DMS53 treated with DMSO at 0.1 percent for 48 hours (cell line): ENCODE results near the gene DUSP23.

Source experiments
- DNase-seq: peaks from one replicate; lab custom pipeline; 2025; ENCODE audit not compliant: unreplicated experiment; lab: John Stamatoyannopoulos, UW

Gene DUSP23

GRCh38 chr1:159780583-159781582 lies at the start of gene DUSP23:
DUSP23 (plus strand) TSS chr1:159780962; CDS start chr1:159781101, 139 bp downstream.
- peak; percentile 97 for DNase-seq

- DNase-seq = no peak
Measured at GRCh38 chr1:159737238-159737916, 43.4 kb upstream of the DUSP23 start.

DNA sequence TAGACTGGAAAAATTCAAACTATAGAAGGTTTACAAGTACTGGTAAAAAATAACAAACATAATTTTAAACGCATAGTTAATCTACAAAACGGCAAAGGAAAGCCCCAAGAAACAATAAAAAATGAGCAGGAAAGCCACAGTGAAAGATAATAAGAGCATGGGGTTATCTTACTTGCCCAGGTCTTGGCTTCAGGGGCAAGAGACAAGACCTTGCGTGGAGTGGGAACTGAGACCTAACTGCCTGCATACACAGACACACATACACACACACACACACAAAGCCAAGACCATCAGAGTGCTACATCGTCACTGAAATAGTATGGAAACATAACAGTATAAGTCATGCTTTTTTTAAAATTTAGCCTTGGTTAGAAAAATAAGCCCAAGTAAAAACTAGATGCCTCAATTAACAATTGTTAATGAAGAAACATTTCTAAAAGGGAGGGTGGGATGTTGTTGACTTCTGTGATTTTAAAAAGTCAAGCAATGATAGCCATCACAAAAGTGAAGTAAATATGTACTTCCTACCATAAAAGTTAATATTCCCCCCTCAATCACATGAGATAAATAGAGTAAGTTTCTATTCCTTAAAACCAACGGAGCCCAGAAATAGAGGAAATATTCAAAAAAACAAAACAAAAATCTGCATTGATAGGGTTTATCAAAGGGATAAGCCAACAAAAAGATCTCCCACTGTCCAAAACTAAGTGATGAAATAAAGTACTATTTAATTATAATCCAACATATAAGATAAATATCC lies 36.9 kb upstream of the DUSP23 start:
- DNase-seq = no peak

- no peak for DNase-seq
Measured at GRCh38 chr1:159746666-159747065, 34.1 kb upstream of the DUSP23 start.

DNA sequence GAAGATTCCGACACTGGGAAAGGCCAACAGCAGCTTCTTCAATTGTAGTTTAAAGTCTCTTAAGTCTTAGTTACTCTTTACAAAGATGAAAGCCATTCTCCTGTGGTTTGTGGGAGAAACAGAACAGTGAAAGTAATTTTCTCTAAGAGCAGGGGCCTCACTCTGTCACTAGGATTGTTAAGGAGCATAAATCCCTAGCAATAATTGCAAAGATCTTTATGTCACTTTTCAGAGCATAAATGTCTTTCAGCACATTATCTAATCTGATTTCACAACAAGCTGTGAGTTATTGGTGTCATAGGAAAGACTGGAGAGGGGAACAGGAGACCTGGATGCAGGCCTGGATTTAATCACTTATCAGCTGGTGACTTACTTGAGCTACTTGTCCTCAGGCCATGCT lies 32.4 kb upstream of the DUSP23 start:
- DNase-seq = no peak

GRCh38 chr1:159749630-159750029 lies 31.1 kb upstream of the DUSP23 start:
- DNase-seq = no peak

DNA sequence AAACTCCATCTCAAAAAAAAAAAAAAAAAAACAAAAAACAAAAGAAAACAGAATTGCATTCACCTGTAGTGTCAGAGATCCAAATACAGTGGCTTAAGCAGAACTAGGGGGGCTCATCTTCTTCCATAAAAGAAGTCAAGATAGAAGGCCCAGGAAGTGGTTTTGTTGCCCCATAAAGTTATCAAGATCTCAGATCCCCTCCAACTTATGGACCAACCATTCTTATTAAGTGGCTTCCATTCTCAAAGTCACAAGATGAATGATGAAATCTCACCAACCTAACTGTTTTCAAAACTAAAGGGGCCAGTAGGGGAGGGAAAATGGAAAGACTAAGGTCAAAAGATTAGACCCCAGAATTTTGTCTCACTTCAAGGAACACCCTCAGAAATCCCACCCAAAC lies 30.1 kb upstream of the DUSP23 start:
- no peak for DNase-seq

GRCh38 chr1:159751031-159751430 lies 29.7 kb upstream of the DUSP23 start:
- DNase-seq = peak; percentile 6

DNA sequence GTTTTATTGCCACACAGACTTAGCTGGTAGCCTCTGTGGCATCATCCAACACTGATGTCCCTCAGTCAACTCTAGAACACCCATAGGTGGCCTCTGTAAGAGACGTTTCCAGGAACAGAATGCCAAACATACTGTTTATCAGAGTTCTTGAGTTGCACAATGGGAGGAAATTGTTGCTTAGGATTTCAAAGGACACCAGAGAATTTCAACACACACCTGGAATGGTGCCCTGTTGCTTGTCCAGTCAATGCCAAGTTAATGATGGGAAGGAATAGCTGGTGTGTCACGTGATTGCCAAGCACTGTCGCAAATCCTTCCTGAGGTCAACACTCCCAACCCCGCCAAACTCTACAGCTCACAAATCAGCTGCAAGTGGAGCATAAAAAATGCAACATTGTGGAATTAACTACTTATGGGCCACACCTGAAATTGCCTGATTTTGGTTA lies 28.6 kb upstream of the DUSP23 start:
- DNase-seq = no peak

DNA sequence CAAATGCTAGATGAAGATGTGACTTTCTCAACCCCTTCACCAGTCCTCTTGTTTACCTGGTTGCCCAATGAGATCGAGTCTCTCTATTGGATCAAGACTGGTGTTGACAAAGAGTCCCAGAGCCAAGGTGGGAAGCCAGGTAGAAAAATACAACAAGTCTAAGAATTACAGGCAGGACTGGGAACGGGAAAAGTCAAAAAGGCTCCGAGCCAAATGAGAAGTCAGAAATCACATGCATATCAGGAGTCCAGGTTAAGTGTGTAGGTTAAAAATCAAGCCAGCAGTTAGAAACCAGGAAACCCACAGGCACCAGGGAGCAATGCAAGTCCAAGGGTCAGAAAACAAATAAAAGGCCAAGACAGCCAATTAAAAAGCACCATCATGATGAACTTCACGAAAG lies 27.4 kb upstream of the DUSP23 start:
- no peak for DNase-seq

DNA sequence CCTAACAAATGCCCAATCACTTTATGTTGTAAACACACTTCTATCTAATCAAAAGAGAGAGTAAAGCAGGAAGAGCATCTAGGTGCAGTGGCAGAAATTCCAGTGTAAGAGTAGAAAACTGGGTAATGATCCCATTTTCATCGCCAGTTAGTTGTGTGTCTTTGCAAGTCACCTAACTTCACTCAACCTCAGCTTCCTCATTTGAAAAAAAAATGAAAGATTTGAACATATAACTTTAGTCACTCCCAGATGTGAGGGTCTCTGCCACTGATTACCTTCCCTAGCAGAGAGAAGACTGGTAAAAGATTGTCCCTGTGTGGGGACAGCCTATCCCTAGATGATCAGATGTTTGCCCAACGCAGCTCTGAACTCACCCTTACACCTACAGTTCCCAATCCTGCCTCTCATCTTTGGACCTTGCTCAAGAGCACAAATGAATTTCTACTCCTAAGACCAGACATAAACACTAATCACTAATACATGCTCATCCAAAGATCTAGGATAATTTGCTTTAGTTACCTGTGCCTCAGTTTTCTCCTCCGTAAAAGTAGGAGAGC lies 25.2 kb upstream of the DUSP23 start:
- DNase-seq = no peak

DNA sequence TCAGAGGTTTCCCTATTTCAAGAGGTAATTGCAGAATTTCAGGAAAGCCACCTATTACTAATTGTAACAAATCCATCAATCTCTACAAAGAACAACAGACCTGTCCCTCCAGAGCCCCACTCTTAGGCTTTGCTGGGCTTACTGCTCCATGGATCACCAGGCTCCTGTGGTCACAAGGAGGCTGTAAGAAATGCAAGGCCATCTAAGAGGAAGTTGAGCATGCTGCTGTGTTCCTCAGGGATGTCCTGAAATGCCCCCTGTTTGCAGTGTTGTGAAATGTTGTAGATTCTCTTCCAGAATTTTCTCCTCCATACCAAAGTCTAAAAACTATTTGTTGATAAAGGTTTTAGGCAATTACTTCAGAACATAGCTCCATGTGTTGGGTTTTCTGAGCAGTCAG lies 24.4 kb upstream of the DUSP23 start:
- DNase-seq = no peak

GRCh38 chr1:159763686-159764085 lies 17.1 kb upstream of the DUSP23 start:
- no peak for DNase-seq

- no peak for DNase-seq
Measured at GRCh38 chr1:159765806-159766205, 15.0 kb upstream of the DUSP23 start.

DNA sequence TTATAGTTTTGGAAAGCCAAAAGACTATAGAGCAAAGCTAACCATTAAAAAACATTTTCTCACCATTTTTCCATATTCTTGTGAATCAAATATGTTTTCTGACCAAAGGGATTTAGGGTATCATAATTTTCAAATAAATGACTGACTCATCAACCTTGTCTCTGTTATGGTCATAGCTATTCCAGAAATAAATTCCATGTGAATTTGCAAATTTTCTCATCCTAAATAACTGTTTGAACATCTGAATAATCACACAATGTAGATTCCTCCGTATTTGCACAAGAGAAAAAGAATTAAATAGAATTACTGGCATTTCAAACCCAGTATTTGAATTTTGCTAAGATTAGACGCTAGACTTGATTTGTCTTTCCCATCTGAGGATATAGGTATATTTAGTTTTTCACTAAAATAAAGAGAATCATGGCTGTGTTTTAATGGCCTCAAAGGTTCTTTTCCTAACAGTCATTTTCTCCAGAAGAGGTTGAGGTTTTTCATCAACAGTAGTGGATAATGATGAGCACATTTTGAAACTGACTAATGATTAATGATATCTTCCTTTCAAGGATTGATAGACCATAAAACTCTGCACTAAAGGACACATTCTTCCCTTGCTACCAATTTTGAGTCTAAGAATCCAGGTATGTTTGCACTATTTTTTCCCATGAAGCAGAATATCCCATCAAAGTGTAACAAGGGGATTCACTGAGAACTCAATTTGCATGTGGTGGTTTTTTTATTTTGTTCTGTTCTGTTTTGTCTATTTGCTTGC lies 9.5 kb upstream of the DUSP23 start:
- no peak for DNase-seq

DNA sequence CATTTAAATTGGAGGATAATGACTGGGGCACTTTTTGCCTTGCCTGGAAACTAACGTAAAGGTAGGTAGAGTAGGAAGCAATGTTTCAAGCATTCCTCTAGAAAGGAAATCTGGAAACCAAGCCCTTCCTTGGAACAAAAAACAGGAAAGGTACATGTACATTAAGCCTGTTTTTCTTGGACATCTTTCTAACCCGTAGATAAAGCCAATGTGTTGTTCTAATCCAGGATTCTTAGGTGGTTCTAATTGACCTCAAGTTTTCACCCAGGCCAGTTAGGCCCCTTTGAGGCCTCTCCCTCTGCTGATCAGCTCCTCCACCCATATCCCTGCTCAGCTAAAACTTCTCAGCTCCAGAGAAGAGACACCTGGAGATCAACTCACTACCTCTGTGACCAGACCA lies 6.3 kb upstream of the DUSP23 start:
- DNase-seq = no peak

GRCh38 chr1:159775716-159776115 lies 5.0 kb upstream of the DUSP23 start:
- DNase-seq = no peak

DNA sequence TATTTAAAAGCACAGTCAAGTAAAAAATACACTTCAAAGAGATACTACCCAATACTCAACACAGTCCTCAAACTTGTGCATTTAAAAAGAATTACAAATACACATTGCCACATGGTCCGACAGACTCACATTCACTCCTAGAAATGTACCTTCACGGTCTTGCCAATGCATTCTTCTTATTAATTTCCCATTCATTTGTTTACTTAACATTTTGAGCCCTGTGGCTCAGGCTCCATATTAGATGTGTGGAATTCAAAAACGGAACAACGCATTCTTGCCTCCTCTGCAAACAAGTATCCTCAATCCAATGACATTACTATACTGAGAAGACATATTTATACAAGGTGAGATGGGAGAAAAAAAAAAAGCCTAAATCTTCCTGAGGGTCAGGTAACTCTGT lies 2.5 kb upstream of the DUSP23 start:
- DNase-seq = no peak

GRCh38 chr1:159779403-159779851 lies 1.3 kb upstream of the DUSP23 start:
- DNase-seq = no peak

DNA sequence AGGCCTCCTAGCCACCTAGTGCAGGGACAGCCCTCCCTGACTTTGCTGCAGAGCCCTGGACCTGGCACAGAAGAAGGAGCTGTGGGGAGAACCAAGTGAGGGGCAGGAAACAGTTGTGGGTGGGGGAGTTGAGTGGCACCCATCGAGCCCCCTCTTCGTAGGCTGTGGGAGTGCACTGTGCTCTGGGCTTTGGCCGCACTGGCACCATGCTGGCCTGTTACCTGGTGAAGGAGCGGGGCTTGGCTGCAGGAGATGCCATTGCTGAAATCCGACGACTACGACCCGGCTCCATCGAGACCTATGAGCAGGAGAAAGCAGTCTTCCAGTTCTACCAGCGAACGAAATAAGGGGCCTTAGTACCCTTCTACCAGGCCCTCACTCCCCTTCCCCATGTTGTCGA lies 1.2 kb downstream of the DUSP23 start:
- no peak for DNase-seq
